ENCODE measurements around the gene ACOX3. TPM values are rescaled to one million over a fixed set of nuclear protein-coding genes. Genes with fewer than 3 reads are reported as not detected.
"Not testable (repeated sequence)": the region's sequence is repeated elsewhere in the genome, so short reads cannot be mapped to it uniquely, and the experiment has no call there.

Gene ACOX3
- total and polyA plus RNA-seq, 4 experiments from 2014 or later: 13.3 to 17.3 (median 16.4) TPM

DNA sequence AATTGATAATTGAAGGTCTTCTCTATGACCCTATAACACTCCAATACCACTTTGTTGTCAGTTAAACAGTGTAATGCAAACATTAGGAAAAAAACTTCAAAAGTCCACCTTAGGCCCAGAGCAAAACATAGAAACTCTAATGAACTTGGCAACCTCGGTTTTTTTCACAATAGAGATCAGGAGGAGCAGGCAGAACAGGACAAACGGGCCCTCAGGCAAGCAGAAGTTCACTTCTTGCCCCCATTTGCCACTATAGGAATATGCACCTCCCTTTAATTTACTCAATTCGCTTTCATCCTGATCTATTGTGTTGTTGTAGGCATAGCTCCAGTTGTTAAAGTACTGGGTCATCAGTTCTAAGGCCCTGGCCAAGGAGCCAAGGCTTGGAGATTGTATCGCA lies 18.2 kb downstream of the ACOX3 start:
- Mint-ChIP-seq H3K27me3 (no peaks in the 10 kb centered on the region), H3K36me3 (peaks cover 0 to 10% of the 10 kb centered on the region in 2 donors), H3K4me1 (peaks cover 18 to 38% (median 26%) of the 10 kb centered on the region in 4 donors), H3K27ac (peak overlapping the region in 1 of 7 donors; percentile 46), H3K4me3 (no peak overlapping the region), H3K9me3 (no peaks in the 10 kb centered on the region)
- peaks cover 15% of the 10 kb centered on the region for H3K4me1 ChIP-seq (ENCODE audit: insufficient read depth, low read length)
- H3K4me3 ChIP-seq (ENCODE audit: low read length in 2 of 2): no peak overlapping the region
- CTCF ChIA-PET (ENCODE audit: partially characterized antibody): no interaction called here
- no peaks in the 10 kb centered on the region for H3K9me3 ChIP-seq (ENCODE audit: control insufficient read depth in 1 of 2, low read length in 2 of 2)
- H3K27me3 ChIP-seq (ENCODE audit: insufficient read depth, low read length): no peaks in the 10 kb centered on the region
- POLR2A ChIA-PET (ENCODE audit: partially characterized antibody): no interaction called here
- DNase-seq: no peak
- H3K27ac ChIP-seq (ENCODE audit: low read depth, low read length): no peak overlapping the region
- intact Hi-C loops (cut with micrococcal nuclease): loop anchor here (10.0 kb wide), 1 partner anchor 268 kb away; the partner anchor contains the start of gene ABLIM2
- no peaks in the 10 kb centered on the region for H3K36me3 ChIP-seq (ENCODE audit: insufficient read depth, low read length)

DNA sequence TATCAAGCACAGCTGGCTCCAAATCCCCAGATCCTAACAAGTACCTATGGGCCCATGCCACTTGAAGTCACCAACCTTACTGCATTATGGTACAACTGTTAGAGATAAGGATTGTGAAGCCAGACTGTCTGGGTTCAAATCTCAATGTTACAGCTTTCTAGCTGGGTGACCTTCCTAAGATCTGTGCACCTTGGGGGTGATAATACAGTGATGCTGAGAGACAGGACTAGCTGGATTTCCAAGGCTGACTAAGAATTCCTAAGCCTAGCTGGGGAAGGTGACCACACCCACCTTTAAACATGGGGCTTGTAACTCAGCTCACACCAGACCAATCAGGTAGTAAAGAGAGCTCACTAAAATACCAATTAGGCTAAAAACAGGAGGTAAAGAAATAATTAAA lies 20.4 kb downstream of the ACOX3 start:
- not testable (repeated sequence) for H3K9me3 ChIP-seq (ENCODE audit: control insufficient read depth in 1 of 2, low read length in 2 of 2); H3K4me3 Mint-ChIP-seq; DNase-seq; H3K4me1 ChIP-seq (ENCODE audit: insufficient read depth, low read length); H3K27me3 ChIP-seq (ENCODE audit: insufficient read depth, low read length); H3K27ac Mint-ChIP-seq; H3K4me3 ChIP-seq (ENCODE audit: low read length in 2 of 2); H3K27ac ChIP-seq (ENCODE audit: low read depth, low read length); H3K27me3 Mint-ChIP-seq; H3K36me3 ChIP-seq (ENCODE audit: insufficient read depth, low read length); H3K9me3 Mint-ChIP-seq
- POLR2A ChIA-PET (ENCODE audit: partially characterized antibody): interaction anchor here (1.8 to 2.3 kb wide), 2 partner anchors 8 to 15 kb away, joined by 5 read pairs; no protein-coding TSS in a partner anchor
- H3K4me1 Mint-ChIP-seq: peaks cover 8 to 29% (median 12%) of the 10 kb centered on the region in 4 donors
- intact Hi-C loops (cut with micrococcal nuclease): loop anchor here (10.0 kb wide), 1 partner anchor 265 kb away; the partner anchor contains the start of gene ABLIM2
- H3K36me3 Mint-ChIP-seq: peaks cover 5 to 19% of the 10 kb centered on the region in 2 donors
- CTCF ChIA-PET (ENCODE audit: partially characterized antibody): interaction anchor here (0.9 kb wide), 1 partner anchor 17 kb away, joined by 3 read pairs; no protein-coding TSS in a partner anchor

GRCh38 chr4:8419222-8420041 lies 21.1 kb downstream of the ACOX3 start:
- Mint-ChIP-seq H3K27me3 (no peaks in the 10 kb centered on the region), H3K4me1 (peaks cover 13 to 35% (median 18%) of the 10 kb centered on the region in 4 donors), H3K4me3 (no peak overlapping the region), H3K27ac (peak overlapping the region in 5 of 7 donors; percentile 48 to 80 (median 60)), H3K9me3 (no peaks in the 10 kb centered on the region), H3K36me3 (peaks cover 11 to 26% of the 10 kb centered on the region in 2 donors)
- intact Hi-C loops (cut with micrococcal nuclease): loop anchor here (10.0 kb wide), 1 partner anchor 265 kb away; the partner anchor contains the start of gene ABLIM2
- POLR2A ChIA-PET (ENCODE audit: partially characterized antibody): interaction anchor here (1.8 to 2.3 kb wide), 2 partner anchors 9 to 16 kb away, joined by 5 read pairs; no protein-coding TSS in a partner anchor
- Histone ChIP-seq H3K9me3 (ENCODE audit: control insufficient read depth in 1 of 2, low read length in 2 of 2) (no peaks in the 10 kb centered on the region), H3K4me1 (ENCODE audit: insufficient read depth, low read length) (peaks cover 12% of the 10 kb centered on the region), H3K4me3 (ENCODE audit: low read length in 2 of 2) (no peak overlapping the region), H3K27ac (ENCODE audit: low read depth, low read length) (no peak overlapping the region), H3K27me3 (ENCODE audit: insufficient read depth, low read length) (no peaks in the 10 kb centered on the region), H3K36me3 (ENCODE audit: insufficient read depth, low read length) (peaks cover 12% of the 10 kb centered on the region)
- DNase-seq: no peak
- CTCF ChIA-PET (ENCODE audit: partially characterized antibody): no interaction called here

- Mint-ChIP-seq H3K4me1 (peaks cover 18 to 45% (median 24%) of the 10 kb centered on the region in 4 donors), H3K27ac (no peak overlapping the region), H3K4me3 (no peak overlapping the region), H3K36me3 (peaks cover 20 to 35% of the 10 kb centered on the region in 2 donors), H3K27me3 (no peaks in the 10 kb centered on the region), H3K9me3 (no peaks in the 10 kb centered on the region)
- intact Hi-C loops (cut with micrococcal nuclease): no loop called here
- Histone ChIP-seq H3K9me3 (ENCODE audit: control insufficient read depth in 1 of 2, low read length in 2 of 2) (no peaks in the 10 kb centered on the region), H3K27ac (ENCODE audit: low read depth, low read length) (no peak overlapping the region), H3K27me3 (ENCODE audit: insufficient read depth, low read length) (no peaks in the 10 kb centered on the region), H3K36me3 (ENCODE audit: insufficient read depth, low read length) (peaks cover 20% of the 10 kb centered on the region), H3K4me3 (ENCODE audit: low read length in 2 of 2) (no peak overlapping the region), H3K4me1 (ENCODE audit: insufficient read depth, low read length) (peaks cover 18% of the 10 kb centered on the region)
- no peak for DNase-seq
- POLR2A ChIA-PET (ENCODE audit: partially characterized antibody): interaction anchor here (1.6 kb wide), 1 partner anchor 24 kb away, joined by 3 read pairs; the partner anchor contains the start of gene TRMT44
- CTCF ChIA-PET (ENCODE audit: partially characterized antibody): interaction anchor here (1.3 kb wide), 1 partner anchor 14 kb away, joined by 3 read pairs; no protein-coding TSS in a partner anchor
Measured at GRCh38 chr4:8417071-8417614, 23.4 kb downstream of the ACOX3 start.

DNA sequence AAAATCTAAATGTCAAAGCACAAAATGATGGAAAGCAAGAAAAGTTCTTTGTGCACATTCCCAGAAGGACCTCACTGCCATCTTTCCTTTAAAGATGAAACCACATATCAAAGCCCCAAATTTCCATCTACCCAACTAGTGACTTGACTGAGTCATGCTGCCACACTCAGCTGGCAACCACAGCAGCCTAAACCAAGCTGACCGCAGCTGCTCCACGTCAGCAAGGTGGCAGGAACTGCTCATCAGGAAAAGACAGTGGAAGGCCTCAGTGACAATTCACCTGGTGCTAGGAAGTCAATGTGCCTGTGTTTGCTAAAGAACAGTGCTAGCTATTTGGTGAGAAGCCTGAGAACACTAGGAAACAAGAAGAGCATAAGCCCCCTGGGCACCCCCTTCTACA lies 26.1 kb downstream of the ACOX3 start:
- peaks cover 19 to 38% (median 25%) of the 10 kb centered on the region in 4 donors for H3K4me1 Mint-ChIP-seq
- ChIA-PET CTCF (ENCODE audit: partially characterized antibody) (no interaction called here), POLR2A (ENCODE audit: partially characterized antibody) (no interaction called here)

DNA sequence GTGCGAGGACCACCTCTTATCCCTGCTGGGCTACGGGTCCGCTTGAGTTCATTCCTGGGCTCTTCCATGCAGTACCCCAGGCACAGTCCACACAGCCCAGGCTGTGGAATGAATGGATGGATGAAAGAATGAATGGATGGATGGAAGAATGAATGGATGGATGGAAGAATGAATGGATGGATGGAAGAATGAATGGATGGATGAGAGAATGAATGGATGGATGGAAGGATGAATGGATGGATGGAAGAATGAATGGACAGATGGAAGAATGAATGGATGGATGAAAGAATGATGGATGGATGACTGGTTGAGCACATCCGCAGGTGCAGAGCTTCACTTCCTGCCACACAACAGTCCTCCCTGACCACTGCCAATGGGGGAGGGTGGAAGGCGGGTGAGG lies 28.2 kb downstream of the ACOX3 start:
- H3K4me1 Mint-ChIP-seq: peaks cover 18 to 33% (median 26%) of the 10 kb centered on the region in 4 donors
- H3K27me3 ChIP-seq (ENCODE audit: insufficient read depth, low read length): no peaks in the 10 kb centered on the region
- peaks cover 27% of the 10 kb centered on the region for H3K4me1 ChIP-seq (ENCODE audit: insufficient read depth, low read length)
- peaks cover 25 to 34% of the 10 kb centered on the region in 2 donors for H3K36me3 Mint-ChIP-seq
- ChIA-PET CTCF (ENCODE audit: partially characterized antibody) (no interaction called here), POLR2A (ENCODE audit: partially characterized antibody) (no interaction called here)
- no peaks in the 10 kb centered on the region for H3K27me3 Mint-ChIP-seq
- H3K27ac Mint-ChIP-seq: peak overlapping the region in 2 of 7 donors; percentile 28 to 87
- intact Hi-C loops (cut with micrococcal nuclease): no loop called here
- peaks cover 22% of the 10 kb centered on the region for H3K36me3 ChIP-seq (ENCODE audit: insufficient read depth, low read length)
- no peak overlapping the region for H3K4me3 ChIP-seq (ENCODE audit: low read length in 2 of 2)
- no peak overlapping the region for H3K4me3 Mint-ChIP-seq
- no peaks in the 10 kb centered on the region for H3K9me3 ChIP-seq (ENCODE audit: control insufficient read depth in 1 of 2, low read length in 2 of 2)
- no peaks in the 10 kb centered on the region for H3K9me3 Mint-ChIP-seq
- no peak for DNase-seq
- H3K27ac ChIP-seq (ENCODE audit: low read depth, low read length): no peak overlapping the region

More for the DNA sequence above, 26.1 kb downstream of the ACOX3 start:
- H3K4me1 ChIP-seq (ENCODE audit: insufficient read depth, low read length): peaks cover 25% of the 10 kb centered on the region
- Mint-ChIP-seq H3K4me3 (peak overlapping the region in 3 of 8 donors; percentile 26 to 72 (median 50)), H3K36me3 (peaks cover 25 to 35% of the 10 kb centered on the region in 2 donors), H3K27ac (peak overlapping the region; percentile 37 to 83 (median 77)), H3K9me3 (no peaks in the 10 kb centered on the region), H3K27me3 (no peaks in the 10 kb centered on the region)
- no peak overlapping the region for H3K27ac ChIP-seq (ENCODE audit: low read depth, low read length)
- no peaks in the 10 kb centered on the region for H3K27me3 ChIP-seq (ENCODE audit: insufficient read depth, low read length)
- intact Hi-C loops (cut with micrococcal nuclease): no loop called here
- DNase-seq: peak; percentile 32 to 79 (median 52)
- no peaks in the 10 kb centered on the region for H3K9me3 ChIP-seq (ENCODE audit: control insufficient read depth in 1 of 2, low read length in 2 of 2)
- H3K36me3 ChIP-seq (ENCODE audit: insufficient read depth, low read length): peaks cover 20% of the 10 kb centered on the region
- H3K4me3 ChIP-seq (ENCODE audit: low read length in 2 of 2): no peak overlapping the region

Measured in CD4-positive, alpha-beta memory T cell (primary cell).